ENCODE measurements around the gene ST6GALNAC6. TPM values are rescaled to one million over a fixed set of nuclear protein-coding genes. Genes with fewer than 3 reads are reported as not detected.

Gene ST6GALNAC6
- total and polyA plus RNA-seq, 11 donors = 28.4 to 75.9 (median 43.2) TPM

GRCh38 chr9:127924736-127925444 is 25.5 kb upstream of the ST6GALNAC6 start:
- Histone ChIP-seq H3K27ac (no peak overlapping the region), H3K27me3 (peaks cover 9 to 43% (median 25%) of the 10 kb centered on the region in 9 donors), H3K36me3 (no peaks in the 10 kb centered on the region), H3K4me3 (no peak overlapping the region), H3K9me3 (no peaks in the 10 kb centered on the region), H3K4me1 (peaks cover 0 to 35% (median 21%) of the 10 kb centered on the region in 12 donors)
- ATAC-seq (no peak), DNase-seq (no peak)
- intact Hi-C loops (cut with DNase I) = loop anchor here (5.0 to 10.0 kb wide), 7 partner anchors 138 to 423 kb away; partner anchors contain the start of genes CDK9 (in 3 of the 10) and TOR2A (in 1 of the 10)
- WGBS, 4 donors = 83 to 89% (median 88%) methylated on average over 22 of the region's 22 CpGs
- TF ChIP-seq CTCF (IDR thresholded peaks at IDR 0.05) (no peak), POLR2A (IDR thresholded peaks at IDR 0.05) (no peak)

- intact Hi-C loops (cut with DNase I) = loop anchor here (2.0 to 10.0 kb wide), 8 partner anchors 136 to 421 kb away; partner anchors contain the start of genes CDK9 (in 3 of the 10) and TOR2A (in 2 of the 10)
- Histone ChIP-seq H3K27ac (no peak overlapping the region), H3K4me3 (no peak overlapping the region), H3K9me3 (no peaks in the 10 kb centered on the region), H3K36me3 (no peaks in the 10 kb centered on the region), H3K27me3 (peaks cover 9 to 42% (median 22%) of the 10 kb centered on the region in 9 donors), H3K4me1 (peaks cover 3 to 44% (median 30%) of the 10 kb centered on the region in 12 donors)
- no peak for DNase-seq
- ATAC-seq = no peak
- TF ChIP-seq CTCF (IDR thresholded peaks at IDR 0.05) = no peak
- TF ChIP-seq POLR2A (IDR thresholded peaks at IDR 0.05) = no peak
- 78 to 88% (median 79%) methylated on average over 8 of the region's 8 CpGs for WGBS, 4 donors
These were observed 24.4 kb upstream of the ST6GALNAC6 start for GRCh38 chr9:127923771-127924170.

DNA sequence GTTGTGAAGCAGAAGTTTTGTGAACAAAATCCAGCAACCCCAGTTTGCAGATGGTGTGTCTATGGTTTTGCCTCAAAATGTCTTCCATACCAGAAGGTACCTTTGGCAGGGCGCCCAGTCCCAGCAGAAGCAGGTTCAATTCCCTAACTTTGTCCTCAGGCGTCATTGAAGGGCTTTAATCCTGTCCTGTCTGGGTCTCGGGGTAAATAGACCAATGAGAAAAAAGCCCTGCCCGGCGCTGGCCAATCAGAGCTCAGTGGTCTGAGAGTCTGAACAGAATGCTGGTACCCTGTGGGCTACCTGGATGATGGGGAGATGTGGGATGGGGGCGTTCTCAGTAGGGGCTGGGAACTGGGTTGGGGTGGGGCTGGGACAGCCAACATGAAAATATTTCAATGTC is 23.6 kb upstream of the ST6GALNAC6 start:
- no peaks in the 10 kb centered on the region for H3K9me3 ChIP-seq
- intact Hi-C loops (cut with DNase I) = loop anchor here (2.0 to 10.0 kb wide), 8 partner anchors 136 to 421 kb away; partner anchors contain the start of genes CDK9 (in 3 of the 10) and TOR2A (in 2 of the 10)
- no peak overlapping the region for H3K27ac ChIP-seq
- 54 to 70% (median 61%) methylated on average over 6 of the region's 6 CpGs for WGBS, 4 donors
- peaks cover 9 to 37% (median 22%) of the 10 kb centered on the region in 9 donors for H3K27me3 ChIP-seq
- ATAC-seq (no peak), DNase-seq (no peak)
- TF ChIP-seq CTCF (IDR thresholded peaks at IDR 0.05) (no peak), POLR2A (IDR thresholded peaks at IDR 0.05) (no peak)
- H3K4me3 ChIP-seq = no peak overlapping the region
- H3K4me1 ChIP-seq = peaks cover 4 to 50% (median 33%) of the 10 kb centered on the region in 12 donors
- no peaks in the 10 kb centered on the region for H3K36me3 ChIP-seq

DNA sequence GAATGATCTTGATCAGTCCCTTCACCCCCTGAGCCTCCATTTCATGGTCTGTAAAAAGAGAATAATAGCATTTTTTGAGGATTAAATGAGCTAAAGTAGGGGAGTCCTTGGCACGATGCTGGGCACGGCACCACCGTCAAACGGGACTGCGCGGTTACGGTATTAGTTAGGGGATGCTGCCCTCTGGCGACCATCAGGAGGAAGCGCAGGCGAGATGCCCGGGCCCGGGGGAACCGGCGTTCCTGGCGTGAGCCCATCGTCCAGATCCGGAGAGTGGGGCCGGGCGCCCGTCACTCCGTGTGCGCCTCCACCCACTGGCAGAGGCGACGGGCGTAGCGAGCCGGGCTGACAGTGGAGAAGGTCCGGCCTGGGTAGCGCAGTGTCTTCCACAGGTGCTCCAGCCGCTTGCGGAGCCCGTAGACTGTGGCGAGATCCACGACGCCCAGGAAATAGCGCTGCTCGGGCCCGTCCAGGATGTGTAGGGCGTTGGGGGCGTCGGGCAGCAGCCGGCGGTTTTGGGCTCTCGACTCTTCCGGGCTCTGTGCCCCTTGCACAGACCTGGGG is 22.2 kb upstream of the ST6GALNAC6 start:
- 0 to 12% (median 8%) methylated on average over 14 to 45 of the region's 45 CpGs for WGBS, 4 donors

More for the DNA sequence above, 22.2 kb upstream of the ST6GALNAC6 start:
- ATAC-seq (peak; percentile 8 to 30 (median 26)), DNase-seq (peak; percentile 67 to 89 (median 74))
- Histone ChIP-seq H3K4me3 (peak overlapping the region in 8 of 12 donors; percentile 26 to 43 (median 32)), H3K9me3 (no peaks in the 10 kb centered on the region), H3K27me3 (peaks cover 4 to 23% (median 11%) of the 10 kb centered on the region in 9 donors), H3K36me3 (no peaks in the 10 kb centered on the region), H3K4me1 (peaks cover 4 to 47% (median 28%) of the 10 kb centered on the region in 12 donors), H3K27ac (no peak overlapping the region)
- intact Hi-C loops (cut with DNase I) = loop anchor here (1.0 to 10.0 kb wide), 13 partner anchors 134 to 419 kb away; partner anchors contain the start of genes CDK9 (in 4 of the 10) and TOR2A (in 4 of the 10)
- peak; percentile 89 to 99 (median 97) for TF ChIP-seq CTCF (IDR thresholded peaks at IDR 0.05)
- no peak for TF ChIP-seq POLR2A (IDR thresholded peaks at IDR 0.05)

All from heart left ventricle (tissue), 16 donors.